GM12864 (cell line): ENCODE data around the gene SLC12A8.

ENCODE experiments used
- DNase-seq: peaks from one replicate; pipeline ENCODE4 v3.0.0-alpha.2; 2011; ENCODE audit warnings: low read depth
- H3K4me3 ChIP-seq: 2 replicates; pipeline ENCODE4 v1.5.1; 2011; ENCODE audit warnings: mild to moderate bottlenecking, low read depth, low read length, control low read depth
- TF ChIP-seq, protein P1 (sequence below): IDR thresholded peaks from 2 replicates; pipeline ENCODE4 v1.5.1; 2011; ENCODE audit warnings: low read depth, mild to moderate bottlenecking, moderate library complexity, low read length, control low read depth, inconsistent platforms; ENCODE audit errors: missing control alignments

SLC12A8 gene

GRCh38 chr3:125246237-125246636 is 33.7 kb upstream of the SLC12A8 start:
- TF ChIP-seq, protein P1, sequence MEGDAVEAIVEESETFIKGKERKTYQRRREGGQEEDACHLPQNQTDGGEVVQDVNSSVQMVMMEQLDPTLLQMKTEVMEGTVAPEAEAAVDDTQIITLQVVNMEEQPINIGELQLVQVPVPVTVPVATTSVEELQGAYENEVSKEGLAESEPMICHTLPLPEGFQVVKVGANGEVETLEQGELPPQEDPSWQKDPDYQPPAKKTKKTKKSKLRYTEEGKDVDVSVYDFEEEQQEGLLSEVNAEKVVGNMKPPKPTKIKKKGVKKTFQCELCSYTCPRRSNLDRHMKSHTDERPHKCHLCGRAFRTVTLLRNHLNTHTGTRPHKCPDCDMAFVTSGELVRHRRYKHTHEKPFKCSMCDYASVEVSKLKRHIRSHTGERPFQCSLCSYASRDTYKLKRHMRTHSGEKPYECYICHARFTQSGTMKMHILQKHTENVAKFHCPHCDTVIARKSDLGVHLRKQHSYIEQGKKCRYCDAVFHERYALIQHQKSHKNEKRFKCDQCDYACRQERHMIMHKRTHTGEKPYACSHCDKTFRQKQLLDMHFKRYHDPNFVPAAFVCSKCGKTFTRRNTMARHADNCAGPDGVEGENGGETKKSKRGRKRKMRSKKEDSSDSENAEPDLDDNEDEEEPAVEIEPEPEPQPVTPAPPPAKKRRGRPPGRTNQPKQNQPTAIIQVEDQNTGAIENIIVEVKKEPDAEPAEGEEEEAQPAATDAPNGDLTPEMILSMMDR = no peak
- no peak for DNase-seq

DNA sequence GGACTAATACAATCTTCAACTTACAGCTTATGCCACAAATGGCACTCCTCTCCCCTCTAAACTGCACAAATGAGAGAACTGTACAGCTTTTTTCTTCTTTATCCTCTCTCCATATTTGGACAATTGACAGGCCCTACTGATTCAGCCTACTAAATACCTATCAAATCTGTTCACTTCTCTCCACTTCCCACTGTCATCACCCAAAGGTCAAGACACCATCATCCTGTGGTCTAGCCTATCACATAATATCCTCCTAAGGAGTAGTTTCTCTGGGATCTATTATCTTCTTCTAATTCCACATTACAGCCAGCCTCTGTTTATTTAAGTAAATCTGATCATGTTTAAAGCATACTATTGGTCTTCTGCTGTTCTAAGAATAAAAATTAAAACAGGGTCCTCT is 33.0 kb upstream of the SLC12A8 start:
- no peak for DNase-seq
- no peak overlapping the region for H3K4me3 ChIP-seq
- TF ChIP-seq, protein P1 = no peak

More at GRCh38 chr3:125246237-125246636, 33.7 kb upstream of the SLC12A8 start:
- no peak overlapping the region for H3K4me3 ChIP-seq

- no peak for DNase-seq
- H3K4me3 ChIP-seq = no peak overlapping the region
- TF ChIP-seq, protein P1 = no peak
These were observed 27.9 kb upstream of the SLC12A8 start for GRCh38 chr3:125240496-125240895.

DNA sequence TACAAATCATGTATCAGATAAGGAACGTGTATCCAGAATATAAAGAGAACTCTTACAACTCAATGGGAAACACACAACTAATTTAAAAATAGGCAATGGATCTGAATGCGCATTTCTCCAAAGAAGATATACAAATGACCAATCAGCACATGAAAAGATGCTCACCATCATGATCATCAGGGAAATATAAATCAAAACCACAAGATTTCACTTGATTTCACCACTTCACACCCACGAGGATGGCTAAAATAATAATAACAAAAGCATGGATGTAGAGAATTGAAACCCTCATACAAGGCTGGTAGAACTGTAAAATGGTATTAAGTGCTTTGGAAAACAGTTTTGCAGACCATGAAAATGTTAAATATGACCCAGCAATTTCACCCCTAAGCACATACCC is 26.7 kb upstream of the SLC12A8 start:
- no peak for DNase-seq
- no peak overlapping the region for H3K4me3 ChIP-seq
- TF ChIP-seq, protein P1 = no peak

- DNase-seq = no peak
These were observed 26.2 kb upstream of the SLC12A8 start for GRCh38 chr3:125238759-125239158.

DNA sequence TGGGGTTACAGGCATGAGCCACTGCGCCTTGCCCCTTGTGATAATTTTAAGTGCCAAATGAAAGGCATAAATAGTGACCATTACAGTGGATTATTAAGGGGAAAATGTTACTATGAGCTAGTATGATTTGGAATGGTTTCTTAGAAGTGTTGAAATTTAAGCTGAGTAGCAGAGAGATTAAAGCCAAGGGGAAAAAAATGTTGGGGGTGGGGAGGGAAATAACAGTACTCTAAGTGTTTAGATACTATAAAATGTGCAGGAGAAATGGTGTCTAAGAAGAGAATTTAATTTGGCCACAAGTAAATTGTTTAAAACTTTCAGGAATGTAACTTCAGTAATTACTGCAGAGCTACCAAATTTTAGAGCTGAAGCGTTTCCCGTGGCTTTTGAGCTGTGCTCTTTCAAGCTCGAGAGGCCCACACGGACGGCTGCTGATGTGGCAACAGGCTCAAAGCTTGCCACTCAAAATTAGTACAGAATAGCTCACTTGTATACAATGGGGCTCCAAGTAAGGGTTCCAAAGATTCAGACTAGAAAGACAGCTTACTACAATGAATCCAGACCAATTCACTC is 23.9 kb upstream of the SLC12A8 start:
- TF ChIP-seq, protein P1 = no peak
- no peak for DNase-seq
- no peak overlapping the region for H3K4me3 ChIP-seq

More at GRCh38 chr3:125238759-125239158, 26.2 kb upstream of the SLC12A8 start:
- TF ChIP-seq, protein P1 = no peak
- no peak overlapping the region for H3K4me3 ChIP-seq

DNA sequence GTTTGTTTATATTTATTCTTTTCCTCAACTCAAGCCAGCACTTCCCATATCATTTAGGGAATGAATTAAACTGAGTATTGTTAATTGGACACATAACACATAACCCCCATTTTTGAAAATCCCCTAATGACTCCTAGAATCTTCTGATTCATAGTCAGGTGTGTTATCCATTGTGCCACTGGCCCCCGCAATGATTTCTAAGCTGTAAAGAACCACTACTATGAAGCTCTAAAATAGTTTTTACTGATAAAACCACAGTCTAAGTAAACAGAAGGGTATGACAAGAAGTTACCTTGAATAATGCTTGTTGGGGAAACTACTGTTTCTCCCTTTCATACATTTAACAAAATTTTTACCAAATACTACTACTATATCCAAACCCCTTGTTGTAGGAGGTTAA is 22.3 kb upstream of the SLC12A8 start:
- no peak for DNase-seq
- H3K4me3 ChIP-seq = no peak overlapping the region
- TF ChIP-seq, protein P1 = no peak
